GM12878 (cell line): ENCODE results near the gene RAB2B.

Experiments used
- BCLAF1 ChIP-seq: fragments of 450-650 bp; IDR thresholded peaks from 2 replicates; pipeline ENCODE4 v1.6.1; 2017; ENCODE audit warnings: antibody characterized with exemption, mild to moderate bottlenecking, moderate library complexity
- CHD4 ChIP-seq: fragments of 200-600 bp; sonication (generic); IDR thresholded peaks from 2 replicates; pipeline ENCODE4 v1.6.1; 2016; ENCODE audit warnings: mild to moderate bottlenecking
- CTCF ChIP-seq, 3 experiments: IDR thresholded peaks in 2 of 3; conservative IDR thresholded peaks in 1 of 3; 2 replicates each; pipeline ENCODE4 v1.5.1; 2011; ENCODE audit warnings: low read depth in 3 of 3, low read length in 3 of 3, mild to moderate bottlenecking in 3 of 3, control low read depth in 2 of 3, moderate library complexity in 2 of 3, inconsistent platforms in 1 of 3, mixed read lengths in 1 of 3; ENCODE audit not compliant: control insufficient read depth in 2 of 3, insufficient read depth in 1 of 3; ENCODE audit errors: extremely low read depth in 1 of 3
- JUND ChIP-seq: IDR thresholded peaks from 2 replicates; pipeline ENCODE4 v1.6.1; 2012; ENCODE audit warnings: low read depth, mild to moderate bottlenecking, low read length, improper control_type of control experiment, moderate library complexity
- PML ChIP-seq: IDR thresholded peaks from 2 replicates; pipeline ENCODE4 v1.6.1; 2012; ENCODE audit warnings: low read length, inconsistent platforms
- POLR2A ChIP-seq: IDR thresholded peaks from 2 replicates; pipeline ENCODE4 v1.6.1; 2011; ENCODE audit warnings: low read depth, mild to moderate bottlenecking, low read length
- POLR2AphosphoS5 ChIP-seq: IDR thresholded peaks from 2 replicates; pipeline ENCODE4 v1.6.1; 2011; ENCODE audit warnings: mild to moderate bottlenecking, low read length, inconsistent platforms
- SRF ChIP-seq, 2 experiments: IDR thresholded peaks; 2 replicates each; pipeline ENCODE4 v1.6.1; 2011; ENCODE audit warnings: low read depth in 2 of 2, low read length in 2 of 2, mild to moderate bottlenecking in 1 of 2, moderate library complexity in 1 of 2
- TF ChIP-seq, protein P1 (sequence below): fragments of 150-350 bp; IDR thresholded peaks from 2 replicates; pipeline ENCODE4 v1.6.1; 2016; ENCODE audit warnings: low read depth, low read length
- TF ChIP-seq, protein P2 (sequence below): fragments of 450-650 bp; IDR thresholded peaks from 2 replicates; pipeline ENCODE4 v1.6.1; 2017; ENCODE audit warnings: mild to moderate bottlenecking, moderate library complexity
- TF ChIP-seq, protein P3 (sequence below): IDR thresholded peaks from 2 replicates; pipeline ENCODE4 v1.6.1; 2012; ENCODE audit warnings: low read length, inconsistent platforms
- TF ChIP-seq, protein P4 (sequence below): fragments of 450-650 bp; IDR thresholded peaks from 2 replicates; pipeline ENCODE4 v1.6.1; 2016; ENCODE audit warnings: mild to moderate bottlenecking

DNA sequence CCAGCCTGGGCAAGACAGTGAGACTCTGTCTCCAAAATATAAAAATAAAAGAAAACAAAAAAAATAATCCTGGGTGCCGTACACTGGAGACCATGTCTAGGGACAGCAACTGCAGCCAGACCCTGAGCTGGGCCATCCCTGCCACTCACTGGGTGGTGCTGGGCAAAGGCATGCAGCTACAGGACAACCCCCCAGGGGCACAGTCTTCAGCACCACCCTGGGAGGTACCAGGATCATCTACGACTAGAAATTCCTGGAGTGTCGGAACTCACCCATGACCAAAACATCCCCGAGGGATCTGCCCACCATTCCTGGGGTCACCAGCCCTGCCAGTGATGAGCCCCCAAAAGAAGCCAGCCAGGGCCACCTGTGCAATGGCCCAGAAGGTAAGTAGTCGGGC is 57.2 kb downstream of the RAB2B start:
- TF ChIP-seq, protein P1, sequence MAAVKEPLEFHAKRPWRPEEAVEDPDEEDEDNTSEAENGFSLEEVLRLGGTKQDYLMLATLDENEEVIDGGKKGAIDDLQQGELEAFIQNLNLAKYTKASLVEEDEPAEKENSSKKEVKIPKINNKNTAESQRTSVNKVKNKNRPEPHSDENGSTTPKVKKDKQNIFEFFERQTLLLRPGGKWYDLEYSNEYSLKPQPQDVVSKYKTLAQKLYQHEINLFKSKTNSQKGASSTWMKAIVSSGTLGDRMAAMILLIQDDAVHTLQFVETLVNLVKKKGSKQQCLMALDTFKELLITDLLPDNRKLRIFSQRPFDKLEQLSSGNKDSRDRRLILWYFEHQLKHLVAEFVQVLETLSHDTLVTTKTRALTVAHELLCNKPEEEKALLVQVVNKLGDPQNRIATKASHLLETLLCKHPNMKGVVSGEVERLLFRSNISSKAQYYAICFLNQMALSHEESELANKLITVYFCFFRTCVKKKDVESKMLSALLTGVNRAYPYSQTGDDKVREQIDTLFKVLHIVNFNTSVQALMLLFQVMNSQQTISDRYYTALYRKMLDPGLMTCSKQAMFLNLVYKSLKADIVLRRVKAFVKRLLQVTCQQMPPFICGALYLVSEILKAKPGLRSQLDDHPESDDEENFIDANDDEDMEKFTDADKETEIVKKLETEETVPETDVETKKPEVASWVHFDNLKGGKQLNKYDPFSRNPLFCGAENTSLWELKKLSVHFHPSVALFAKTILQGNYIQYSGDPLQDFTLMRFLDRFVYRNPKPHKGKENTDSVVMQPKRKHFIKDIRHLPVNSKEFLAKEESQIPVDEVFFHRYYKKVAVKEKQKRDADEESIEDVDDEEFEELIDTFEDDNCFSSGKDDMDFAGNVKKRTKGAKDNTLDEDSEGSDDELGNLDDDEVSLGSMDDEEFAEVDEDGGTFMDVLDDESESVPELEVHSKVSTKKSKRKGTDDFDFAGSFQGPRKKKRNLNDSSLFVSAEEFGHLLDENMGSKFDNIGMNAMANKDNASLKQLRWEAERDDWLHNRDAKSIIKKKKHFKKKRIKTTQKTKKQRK, result no peak
- TF ChIP-seq CTCF (IDR thresholded peaks at IDR 0.05 in 2 of 3, conservative IDR thresholded peaks at IDR 0.05 in 1 of 3; ENCODE audit: control insufficient read depth in 2 of 3, extremely low read depth in 1 of 3, insufficient read depth in 1 of 3, low read depth in 3 of 3, low read length in 3 of 3) (no peak), CHD4 (no peak), SRF (IDR thresholded peaks at IDR 0.05; ENCODE audit: low read depth in 2 of 2, low read length in 2 of 2) (no peak), POLR2A (no peak), JUND (no peak), BCLAF1 (no peak), POLR2AphosphoS5 (no peak), PML (no peak)
- TF ChIP-seq, protein P2, sequence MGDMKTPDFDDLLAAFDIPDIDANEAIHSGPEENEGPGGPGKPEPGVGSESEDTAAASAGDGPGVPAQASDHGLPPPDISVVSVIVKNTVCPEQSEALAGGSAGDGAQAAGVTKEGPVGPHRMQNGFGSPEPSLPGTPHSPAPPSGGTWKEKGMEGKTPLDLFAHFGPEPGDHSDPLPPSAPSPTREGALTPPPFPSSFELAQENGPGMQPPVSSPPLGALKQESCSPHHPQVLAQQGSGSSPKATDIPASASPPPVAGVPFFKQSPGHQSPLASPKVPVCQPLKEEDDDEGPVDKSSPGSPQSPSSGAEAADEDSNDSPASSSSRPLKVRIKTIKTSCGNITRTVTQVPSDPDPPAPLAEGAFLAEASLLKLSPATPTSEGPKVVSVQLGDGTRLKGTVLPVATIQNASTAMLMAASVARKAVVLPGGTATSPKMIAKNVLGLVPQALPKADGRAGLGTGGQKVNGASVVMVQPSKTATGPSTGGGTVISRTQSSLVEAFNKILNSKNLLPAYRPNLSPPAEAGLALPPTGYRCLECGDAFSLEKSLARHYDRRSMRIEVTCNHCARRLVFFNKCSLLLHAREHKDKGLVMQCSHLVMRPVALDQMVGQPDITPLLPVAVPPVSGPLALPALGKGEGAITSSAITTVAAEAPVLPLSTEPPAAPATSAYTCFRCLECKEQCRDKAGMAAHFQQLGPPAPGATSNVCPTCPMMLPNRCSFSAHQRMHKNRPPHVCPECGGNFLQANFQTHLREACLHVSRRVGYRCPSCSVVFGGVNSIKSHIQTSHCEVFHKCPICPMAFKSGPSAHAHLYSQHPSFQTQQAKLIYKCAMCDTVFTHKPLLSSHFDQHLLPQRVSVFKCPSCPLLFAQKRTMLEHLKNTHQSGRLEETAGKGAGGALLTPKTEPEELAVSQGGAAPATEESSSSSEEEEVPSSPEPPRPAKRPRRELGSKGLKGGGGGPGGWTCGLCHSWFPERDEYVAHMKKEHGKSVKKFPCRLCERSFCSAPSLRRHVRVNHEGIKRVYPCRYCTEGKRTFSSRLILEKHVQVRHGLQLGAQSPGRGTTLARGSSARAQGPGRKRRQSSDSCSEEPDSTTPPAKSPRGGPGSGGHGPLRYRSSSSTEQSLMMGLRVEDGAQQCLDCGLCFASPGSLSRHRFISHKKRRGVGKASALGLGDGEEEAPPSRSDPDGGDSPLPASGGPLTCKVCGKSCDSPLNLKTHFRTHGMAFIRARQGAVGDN, result no peak
- TF ChIP-seq, protein P3, sequence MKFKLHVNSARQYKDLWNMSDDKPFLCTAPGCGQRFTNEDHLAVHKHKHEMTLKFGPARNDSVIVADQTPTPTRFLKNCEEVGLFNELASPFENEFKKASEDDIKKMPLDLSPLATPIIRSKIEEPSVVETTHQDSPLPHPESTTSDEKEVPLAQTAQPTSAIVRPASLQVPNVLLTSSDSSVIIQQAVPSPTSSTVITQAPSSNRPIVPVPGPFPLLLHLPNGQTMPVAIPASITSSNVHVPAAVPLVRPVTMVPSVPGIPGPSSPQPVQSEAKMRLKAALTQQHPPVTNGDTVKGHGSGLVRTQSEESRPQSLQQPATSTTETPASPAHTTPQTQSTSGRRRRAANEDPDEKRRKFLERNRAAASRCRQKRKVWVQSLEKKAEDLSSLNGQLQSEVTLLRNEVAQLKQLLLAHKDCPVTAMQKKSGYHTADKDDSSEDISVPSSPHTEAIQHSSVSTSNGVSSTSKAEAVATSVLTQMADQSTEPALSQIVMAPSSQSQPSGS, result no peak
- TF ChIP-seq, protein P4, sequence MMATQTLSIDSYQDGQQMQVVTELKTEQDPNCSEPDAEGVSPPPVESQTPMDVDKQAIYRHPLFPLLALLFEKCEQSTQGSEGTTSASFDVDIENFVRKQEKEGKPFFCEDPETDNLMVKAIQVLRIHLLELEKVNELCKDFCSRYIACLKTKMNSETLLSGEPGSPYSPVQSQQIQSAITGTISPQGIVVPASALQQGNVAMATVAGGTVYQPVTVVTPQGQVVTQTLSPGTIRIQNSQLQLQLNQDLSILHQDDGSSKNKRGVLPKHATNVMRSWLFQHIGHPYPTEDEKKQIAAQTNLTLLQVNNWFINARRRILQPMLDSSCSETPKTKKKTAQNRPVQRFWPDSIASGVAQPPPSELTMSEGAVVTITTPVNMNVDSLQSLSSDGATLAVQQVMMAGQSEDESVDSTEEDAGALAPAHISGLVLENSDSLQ, result no peak
